Ovary (tissue), 3 donors: ENCODE results near the gene TRAF2.

Experiments
- CTCF ChIP-seq, 3 donors: fragments of 450-650 bp in 2 of 3; fragments of 200-600 bp in 1 of 3; IDR thresholded peaks; one replicate each; pipeline versions ENCODE4 v1.5.1 to v1.8.0; 2016 to 2022; ENCODE audit warnings: antibody characterized with exemption in 3 of 3, mild to moderate bottlenecking in 1 of 3
- POLR2A ChIP-seq: fragments of 450-650 bp; IDR thresholded peaks from one replicate; pipeline ENCODE4 v1.6.1; 2017; ENCODE audit warnings: antibody characterized with exemption, mild to moderate bottlenecking, moderate library complexity
- donor health status: DM: no; HTN: no; CAD: no.

- no peak for TF ChIP-seq CTCF (IDR thresholded peaks at IDR 0.05)
- TF ChIP-seq POLR2A = no peak
Measured at GRCh38 chr9:136849960-136850865, 36.1 kb upstream of the TRAF2 start.
